HG03025 (cell line): Measurements from ENCODE around the gene SPNS2.

Experiments used
- ATAC-seq: cut with Tn5 transposase; IDR thresholded peaks from one replicate; pipeline ENCODE4 v1.9.1; 2021; ENCODE audit warnings: mild to moderate bottlenecking, moderate library complexity; ENCODE audit not compliant: unreplicated experiment, low FRiP score

Gene SPNS2

GRCh38 chr17:4584101-4584916 is 85.6 kb downstream of the SPNS2 start, which contains the start of gene SMTNL2:
Gene SMTNL2 (plus strand): TSS chr17:4584529. CDS start chr17:4584606, 77 bp downstream.
- ATAC-seq: no peak

- ATAC-seq: no peak
Observed at GRCh38 chr17:4584917-4585637, 86.4 kb downstream of the SPNS2 start.

GRCh38 chr17:4585638-4585994 is 86.9 kb downstream of the SPNS2 start:
- no peak for ATAC-seq

GRCh38 chr17:4586043-4586442 is 87.4 kb downstream of the SPNS2 start:
- no peak for ATAC-seq

- ATAC-seq: no peak
Observed at GRCh38 chr17:4587195-4587594, 88.5 kb downstream of the SPNS2 start.

- no peak for ATAC-seq
Observed at GRCh38 chr17:4587803-4588202, 89.1 kb downstream of the SPNS2 start.

- ATAC-seq: no peak
Observed at GRCh38 chr17:4588391-4588790, 89.7 kb downstream of the SPNS2 start.
